ENCODE results near the gene DLX5. TPM values are rescaled to one million over a fixed set of nuclear protein-coding genes. Genes with fewer than 3 reads are reported as not detected.
"Not testable (repeated sequence)": the region's sequence is repeated elsewhere in the genome, so short reads cannot be mapped to it uniquely, and the experiment has no call there.

DLX5 gene
- total RNA-seq, 2 donors from 2014 or later = 0.64 to 1.6 TPM

DNA sequence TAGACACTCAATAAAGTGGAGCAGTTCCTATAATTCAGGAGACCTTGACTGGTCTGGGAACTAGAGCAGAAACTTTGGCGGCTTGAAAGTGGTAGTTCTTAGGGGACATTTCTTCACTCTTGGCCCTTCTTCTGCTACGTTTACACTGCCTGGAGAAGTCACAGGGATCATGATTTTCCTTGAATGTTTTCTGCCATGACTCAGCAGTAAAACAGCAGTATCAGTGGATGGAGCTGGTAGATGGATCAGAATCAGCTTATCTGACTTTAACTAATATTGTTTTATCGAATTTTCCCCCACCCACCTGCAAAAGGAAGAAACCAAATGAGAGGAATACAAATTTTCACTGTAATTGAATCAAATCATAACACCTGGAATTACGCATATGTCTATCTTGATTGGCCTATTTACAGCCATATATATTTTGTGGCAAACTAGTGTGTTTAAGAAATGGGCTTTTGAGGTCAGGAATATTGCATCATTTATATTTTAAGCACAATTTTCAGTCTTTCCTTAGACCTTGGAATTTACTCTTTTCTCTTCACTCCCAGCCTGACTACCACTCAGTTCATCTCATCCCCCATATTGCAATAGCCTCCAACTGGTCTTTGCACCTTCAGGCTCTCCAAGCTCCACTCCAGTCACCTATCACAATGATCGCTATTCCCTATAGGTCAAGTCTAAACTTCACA is 14.9 kb upstream of the DLX5 start:
- Histone ChIP-seq H3K27me3 (replicated peaks; ENCODE audit: insufficient read depth) (no peaks in the 10 kb centered on the region), H3K4me1 (replicated peaks) (no peaks in the 10 kb centered on the region), H3K9me3 (no peaks in the 10 kb centered on the region), H3K36me3 (no peaks in the 10 kb centered on the region), H3K4me3 (no peak overlapping the region), H3K27ac (no peak overlapping the region)
- TF ChIP-seq POLR2A (IDR thresholded peaks at IDR 0.05) = no peak
- no peak for TF ChIP-seq POLR2AphosphoS5 (IDR thresholded peaks at IDR 0.05)
- TF ChIP-seq, protein P1, sequence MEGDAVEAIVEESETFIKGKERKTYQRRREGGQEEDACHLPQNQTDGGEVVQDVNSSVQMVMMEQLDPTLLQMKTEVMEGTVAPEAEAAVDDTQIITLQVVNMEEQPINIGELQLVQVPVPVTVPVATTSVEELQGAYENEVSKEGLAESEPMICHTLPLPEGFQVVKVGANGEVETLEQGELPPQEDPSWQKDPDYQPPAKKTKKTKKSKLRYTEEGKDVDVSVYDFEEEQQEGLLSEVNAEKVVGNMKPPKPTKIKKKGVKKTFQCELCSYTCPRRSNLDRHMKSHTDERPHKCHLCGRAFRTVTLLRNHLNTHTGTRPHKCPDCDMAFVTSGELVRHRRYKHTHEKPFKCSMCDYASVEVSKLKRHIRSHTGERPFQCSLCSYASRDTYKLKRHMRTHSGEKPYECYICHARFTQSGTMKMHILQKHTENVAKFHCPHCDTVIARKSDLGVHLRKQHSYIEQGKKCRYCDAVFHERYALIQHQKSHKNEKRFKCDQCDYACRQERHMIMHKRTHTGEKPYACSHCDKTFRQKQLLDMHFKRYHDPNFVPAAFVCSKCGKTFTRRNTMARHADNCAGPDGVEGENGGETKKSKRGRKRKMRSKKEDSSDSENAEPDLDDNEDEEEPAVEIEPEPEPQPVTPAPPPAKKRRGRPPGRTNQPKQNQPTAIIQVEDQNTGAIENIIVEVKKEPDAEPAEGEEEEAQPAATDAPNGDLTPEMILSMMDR (IDR thresholded peaks at IDR 0.05) = no peak
- DNase-seq (ENCODE audit: low spot score) = no peak
- 82% methylated on average over 5 of the region's 5 CpGs for WGBS
- intact Hi-C loops (cut with DNase I) = no loop called here

DNA sequence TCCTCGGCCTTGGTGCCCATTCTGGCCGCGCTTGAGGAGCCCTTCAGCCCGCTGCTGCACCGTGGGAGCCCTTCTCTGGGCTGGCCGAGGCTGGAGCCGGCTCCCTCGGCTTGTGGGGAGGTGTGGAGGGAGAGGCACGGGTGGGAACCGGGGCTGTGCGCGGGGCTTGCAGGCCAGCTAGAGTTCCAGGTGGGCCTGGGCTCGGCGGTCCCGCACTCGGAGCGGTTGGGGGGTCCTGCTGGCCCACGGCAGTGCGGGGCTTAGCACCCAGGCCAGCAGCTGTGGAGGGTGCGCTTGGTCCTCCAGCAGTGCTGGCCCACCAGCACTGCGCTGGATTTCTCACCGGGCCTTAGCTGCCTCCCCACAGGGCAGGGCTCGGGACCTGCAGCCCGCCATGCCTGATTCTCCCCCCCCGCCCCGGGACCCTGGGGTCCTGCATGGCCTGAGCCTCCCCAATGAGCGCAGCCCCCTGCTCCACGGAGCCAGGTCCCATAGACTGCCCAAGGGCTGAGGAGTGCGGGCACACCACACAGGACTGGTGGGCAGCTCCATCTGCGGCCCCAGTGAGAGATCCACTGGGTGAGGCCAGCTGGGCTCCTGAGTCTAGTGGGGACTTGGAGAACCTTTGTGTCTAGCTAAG is 9.7 kb upstream of the DLX5 start:
- DNase-seq (ENCODE audit: low spot score); H3K27ac ChIP-seq; H3K4me1 ChIP-seq (replicated peaks); H3K36me3 ChIP-seq; H3K4me3 ChIP-seq; intact Hi-C loops (cut with DNase I); H3K9me3 ChIP-seq; H3K27me3 ChIP-seq (replicated peaks; ENCODE audit: insufficient read depth): not testable (repeated sequence)
- WGBS = 89% methylated on average over 29 of the region's 30 CpGs

DNA sequence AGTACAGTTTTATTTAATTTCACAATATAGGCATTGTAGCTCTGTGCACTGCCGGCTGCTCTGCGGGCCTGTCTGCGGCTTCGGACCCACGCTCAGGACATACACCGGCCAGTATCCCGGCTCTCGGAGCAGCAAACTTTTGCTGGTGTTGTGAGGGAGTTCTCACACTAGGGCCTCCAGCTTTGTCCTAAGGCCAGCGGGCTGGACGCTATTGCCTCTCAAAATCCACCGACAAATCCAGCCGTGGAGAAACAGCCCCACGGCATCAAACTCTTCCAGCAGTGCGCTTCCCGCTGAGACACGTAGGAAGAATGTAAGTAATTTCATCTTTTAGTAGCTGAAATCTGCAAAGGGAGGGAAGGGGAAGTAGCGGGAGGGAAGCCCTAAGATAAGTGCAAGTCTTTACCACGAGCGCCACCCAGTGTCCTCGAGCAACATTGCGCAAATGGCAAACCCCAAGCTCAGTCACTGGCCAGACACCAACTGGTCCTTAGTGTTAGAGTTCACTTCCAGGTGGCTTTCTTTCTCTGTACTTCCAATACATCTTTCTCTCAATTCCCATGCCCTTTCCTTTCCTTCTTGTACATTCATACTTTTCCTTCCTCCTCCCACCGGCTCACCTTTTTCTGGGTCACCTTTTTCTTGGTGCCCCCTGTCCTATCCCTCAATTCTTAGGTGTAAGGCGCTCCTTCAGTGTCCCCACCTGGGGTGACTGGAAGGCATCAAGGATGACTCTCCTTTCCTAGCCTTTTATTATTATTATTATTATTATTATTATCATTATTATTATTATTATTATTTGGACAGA is 3.0 kb upstream of the DLX5 start:
- no peaks in the 10 kb centered on the region for H3K36me3 ChIP-seq
- H3K4me1 ChIP-seq (replicated peaks) = no peaks in the 10 kb centered on the region
- peak overlapping the region in 1 of 2 donors; percentile 7 for H3K4me3 ChIP-seq
- TF ChIP-seq POLR2A (IDR thresholded peaks at IDR 0.05) = no peak
- TF ChIP-seq POLR2AphosphoS5 (IDR thresholded peaks at IDR 0.05) = peak; percentile 11
- TF ChIP-seq, protein P1 (IDR thresholded peaks at IDR 0.05) = peak; percentile 44 to 84 (median 82)
- WGBS = 4% methylated on average over 23 of the region's 23 CpGs
- peak; percentile 75 for DNase-seq (ENCODE audit: low spot score)
- H3K27ac ChIP-seq = no peak overlapping the region
- H3K27me3 ChIP-seq (replicated peaks; ENCODE audit: insufficient read depth) = peaks cover 2% of the 10 kb centered on the region
- no peaks in the 10 kb centered on the region for H3K9me3 ChIP-seq
- intact Hi-C loops (cut with DNase I) = loop anchor here (2.0 to 10.0 kb wide), 3 partner anchors 703 to 1110 kb away; partner anchors contain the start of gene SLC25A13

DNA sequence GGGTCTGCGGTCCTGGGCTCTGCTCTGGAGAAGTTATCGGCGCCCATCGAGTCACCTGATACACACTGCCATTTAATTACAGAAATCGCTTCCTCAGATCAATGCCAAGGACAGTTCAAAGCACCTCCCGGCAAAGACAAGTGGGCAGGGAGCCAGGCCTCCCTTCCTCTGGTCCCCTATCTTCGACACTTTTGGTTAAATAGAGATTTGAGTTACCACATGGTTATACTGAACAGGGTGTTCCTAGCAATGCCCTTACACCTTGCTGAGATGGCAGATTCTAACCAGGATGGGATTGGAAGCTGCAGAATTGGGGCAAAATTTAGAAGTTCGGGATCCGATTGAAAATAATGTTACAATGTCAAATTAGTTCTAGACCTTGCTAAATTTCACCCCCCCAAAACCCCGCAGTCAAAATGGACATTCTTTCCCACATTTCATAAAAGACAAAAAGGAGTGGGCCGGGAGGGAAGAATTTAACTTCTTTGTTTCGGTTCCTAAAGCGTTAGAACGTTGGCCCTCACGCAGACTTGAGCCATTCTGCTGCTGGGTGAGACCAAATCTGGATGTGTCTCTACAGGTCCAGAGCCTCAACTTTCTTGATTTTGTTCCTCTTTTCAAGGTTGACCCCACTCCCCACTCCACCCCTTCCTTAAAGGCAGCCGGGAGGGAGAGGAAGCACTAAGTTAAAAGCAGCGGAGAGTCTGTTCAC is 2.2 kb upstream of the DLX5 start:
- 25% methylated on average over 17 of the region's 17 CpGs for WGBS
- TF ChIP-seq POLR2A (IDR thresholded peaks at IDR 0.05) (no peak), POLR2AphosphoS5 (IDR thresholded peaks at IDR 0.05) (no peak)
- TF ChIP-seq, protein P1 (IDR thresholded peaks at IDR 0.05) = no peak
- no peak overlapping the region for H3K27ac ChIP-seq
- peak overlapping the region in 1 of 2 donors; percentile 7 for H3K4me3 ChIP-seq
- H3K36me3 ChIP-seq = no peaks in the 10 kb centered on the region
- H3K4me1 ChIP-seq (replicated peaks) = no peaks in the 10 kb centered on the region
- no peaks in the 10 kb centered on the region for H3K9me3 ChIP-seq
- DNase-seq (ENCODE audit: low spot score) = no peak
- peaks cover 8% of the 10 kb centered on the region for H3K27me3 ChIP-seq (replicated peaks; ENCODE audit: insufficient read depth)
- intact Hi-C loops (cut with DNase I) = loop anchor here (2.0 to 10.0 kb wide), 3 partner anchors 702 to 1110 kb away; partner anchors contain the start of gene SLC25A13
